Breast epithelium (tissue), 4 donors: ENCODE data around the gene PFKFB3. TPM values are rescaled to one million over a fixed set of nuclear protein-coding genes. Genes with fewer than 3 reads are reported as not detected.
A peak's percentile ranks its signal among the peaks of the same experiment; 100 is the strongest.

Experiments
- DNase-seq, 2 donors: peaks; one replicate each; pipeline ENCODE4 v3.0.0-alpha.2; 2019; ENCODE audit warnings: low spot score in 2 of 2
- H3K27ac ChIP-seq, 2 donors: fragments of 200-600 bp; sonication (generic) in 1 of 2; one replicate each; pipeline ENCODE4 v1.5.1; 2016 to 2019; ENCODE audit warnings: mild to moderate bottlenecking in 1 of 2
- H3K27me3 ChIP-seq, 2 donors: fragments of 200-600 bp; sonication (generic) in 1 of 2; one replicate each; pipeline versions ENCODE4 v1.5.1 to v1.6.0; 2017 to 2019; ENCODE audit warnings: control low read depth in 1 of 2, mild to moderate bottlenecking in 1 of 2
- H3K36me3 ChIP-seq: fragments of 200-600 bp; one replicate; pipeline ENCODE4 v1.5.1; 2019
- H3K4me1 ChIP-seq, 2 donors: fragments of 200-600 bp; sonication (generic); one replicate each; pipeline ENCODE4 v1.5.1; 2016 to 2019; ENCODE audit warnings: control low read depth in 1 of 2
- H3K4me3 ChIP-seq, 3 donors: fragments of 200-600 bp; sonication (generic); 1 replicate in 2 of 3; 2 replicates in 1 of 3; pipeline ENCODE4 v1.5.1; 2016 to 2019; ENCODE audit warnings: mild to moderate bottlenecking in 3 of 3, moderate library complexity in 2 of 3
- H3K9me3 ChIP-seq, 2 donors: fragments of 200-600 bp; sonication (generic) in 1 of 2; one replicate each; pipeline ENCODE4 v1.5.1; 2016 to 2019; ENCODE audit warnings: control low read depth in 1 of 2
- CTCF ChIP-seq, 3 donors: fragments of 450-650 bp; IDR thresholded peaks; one replicate each; pipeline ENCODE4 v1.5.1; 2016 to 2017; ENCODE audit warnings: antibody characterized with exemption in 3 of 3, mild to moderate bottlenecking in 3 of 3, moderate library complexity in 3 of 3
- POLR2A ChIP-seq: fragments of 450-650 bp; IDR thresholded peaks from one replicate; pipeline ENCODE4 v1.6.1; 2016; ENCODE audit warnings: antibody characterized with exemption, mild to moderate bottlenecking, moderate library complexity
- POLR2AphosphoS5 ChIP-seq, 3 donors: sonication (generic); formaldehyde crosslinking; IDR thresholded peaks; one replicate each; pipeline ENCODE4 v1.6.1; 2017; ENCODE audit warnings: antibody characterized with exemption in 3 of 3
- intact Hi-C: fragments of 100-400 bp; cut with DNase I; formaldehyde crosslinking; loops from one replicate; pipeline ENCODE4 v1.15.1; 2023; ENCODE audit warnings: low total_unique reads
- total RNA-seq, 3 donors: library from RNA; depleted of rRNA; stranded (reverse); fragments of >200 nt; gene quantifications; one replicate each; pipeline ENCODE4 v1.1.0, GENCODE V29; 2016

Gene PFKFB3
- total RNA-seq, 3 donors from 2014 or later: 94.8 to 240 (median 144) TPM

DNA sequence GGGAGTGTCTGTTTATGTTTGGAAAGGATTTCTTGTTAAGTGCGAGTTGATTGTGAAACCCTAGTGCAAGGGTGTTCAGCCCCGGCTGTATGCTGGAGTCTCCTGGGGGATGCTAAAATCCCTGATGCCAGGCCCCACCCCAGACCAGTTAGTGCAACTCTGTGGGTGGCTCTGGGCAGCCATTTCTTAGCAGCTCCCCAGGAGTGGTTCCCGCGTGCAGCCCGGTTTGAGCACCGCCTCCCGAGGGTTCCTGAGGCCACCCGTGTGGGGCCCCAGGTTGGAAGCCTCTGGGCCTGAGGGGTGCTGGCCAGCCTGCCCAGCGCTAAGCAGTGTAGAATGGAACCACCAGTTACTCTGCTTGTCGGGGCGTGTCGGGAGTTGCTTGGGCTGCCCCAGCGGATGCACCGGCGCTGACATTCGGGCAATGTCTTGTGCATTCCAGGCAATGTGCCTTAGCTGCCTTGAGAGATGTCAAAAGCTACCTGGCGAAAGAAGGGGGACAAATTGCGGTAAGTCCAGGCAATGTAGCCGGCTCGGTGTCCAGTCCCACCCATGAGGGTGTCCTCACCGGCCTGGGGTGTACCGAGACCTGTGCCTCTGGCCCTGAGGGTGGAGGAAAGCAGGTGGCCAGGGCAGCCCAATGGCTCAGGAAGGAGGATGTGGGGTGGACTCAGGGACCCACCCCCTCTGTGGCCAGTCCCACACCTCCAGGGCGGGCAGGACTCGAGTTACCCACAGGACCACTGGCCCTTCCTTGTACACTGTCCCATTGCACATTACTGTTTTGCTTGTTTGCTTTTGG, 13.2 kb downstream of the PFKFB3 start:
- intact Hi-C loops: loop anchor here (10.0 kb wide), 1 partner anchor 101 kb away; no protein-coding TSS in a partner anchor
- Histone ChIP-seq H3K9me3 (no peaks in the 10 kb centered on the region), H3K27ac (no peak overlapping the region), H3K4me3 (no peak overlapping the region), H3K4me1 (peaks cover 4 to 5% of the 10 kb centered on the region in 2 donors), H3K27me3 (no peaks in the 10 kb centered on the region), H3K36me3 (peaks cover 6% of the 10 kb centered on the region)
- DNase-seq: no peak
- TF ChIP-seq POLR2AphosphoS5 (IDR thresholded peaks at IDR 0.05): no peak
- no peak for TF ChIP-seq CTCF (IDR thresholded peaks at IDR 0.05)
- no peak for TF ChIP-seq POLR2A

DNA sequence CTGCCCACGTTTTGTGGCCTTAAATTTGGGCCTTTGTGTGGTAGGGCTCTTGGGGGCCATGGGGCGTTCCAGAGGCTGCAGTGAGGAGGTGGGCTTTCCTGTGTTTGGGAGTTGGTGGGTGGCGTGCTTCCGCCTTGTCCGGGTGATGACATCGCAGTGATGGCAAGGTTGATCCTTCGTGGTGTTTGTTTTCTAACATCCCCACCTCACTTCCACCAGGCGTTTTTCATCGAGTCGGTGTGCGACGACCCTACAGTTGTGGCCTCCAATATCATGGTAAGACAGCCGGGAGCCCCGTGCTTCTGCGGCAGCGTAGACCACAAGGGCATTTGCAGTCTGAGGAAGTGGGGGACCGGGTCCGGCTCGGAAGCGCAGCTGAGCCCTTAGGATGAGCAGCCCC, 14.2 kb downstream of the PFKFB3 start:
- Histone ChIP-seq H3K4me1 (peaks cover under 1% of the 10 kb centered on the region in 2 donors), H3K36me3 (peaks cover 9% of the 10 kb centered on the region), H3K9me3 (no peaks in the 10 kb centered on the region), H3K4me3 (no peak overlapping the region), H3K27me3 (no peaks in the 10 kb centered on the region), H3K27ac (no peak overlapping the region)
- intact Hi-C loops: loop anchor here (10.0 kb wide), 1 partner anchor 102 kb away; no protein-coding TSS in a partner anchor
- DNase-seq: no peak
- no peak for TF ChIP-seq CTCF (IDR thresholded peaks at IDR 0.05)
- TF ChIP-seq POLR2AphosphoS5 (IDR thresholded peaks at IDR 0.05): no peak
- TF ChIP-seq POLR2A: no peak

- Histone ChIP-seq H3K27ac (no peak overlapping the region), H3K4me1 (no peaks in the 10 kb centered on the region), H3K36me3 (peaks cover 9% of the 10 kb centered on the region), H3K27me3 (no peaks in the 10 kb centered on the region), H3K9me3 (no peaks in the 10 kb centered on the region), H3K4me3 (no peak overlapping the region)
- DNase-seq: no peak
- TF ChIP-seq POLR2A (no peak), CTCF (IDR thresholded peaks at IDR 0.05) (no peak), POLR2AphosphoS5 (IDR thresholded peaks at IDR 0.05) (no peak)
- intact Hi-C loops: loop anchor here (10.0 kb wide), 1 partner anchor 103 kb away; no protein-coding TSS in a partner anchor
Measured at GRCh38 chr10:6217611-6218010, 14.9 kb downstream of the PFKFB3 start.

DNA sequence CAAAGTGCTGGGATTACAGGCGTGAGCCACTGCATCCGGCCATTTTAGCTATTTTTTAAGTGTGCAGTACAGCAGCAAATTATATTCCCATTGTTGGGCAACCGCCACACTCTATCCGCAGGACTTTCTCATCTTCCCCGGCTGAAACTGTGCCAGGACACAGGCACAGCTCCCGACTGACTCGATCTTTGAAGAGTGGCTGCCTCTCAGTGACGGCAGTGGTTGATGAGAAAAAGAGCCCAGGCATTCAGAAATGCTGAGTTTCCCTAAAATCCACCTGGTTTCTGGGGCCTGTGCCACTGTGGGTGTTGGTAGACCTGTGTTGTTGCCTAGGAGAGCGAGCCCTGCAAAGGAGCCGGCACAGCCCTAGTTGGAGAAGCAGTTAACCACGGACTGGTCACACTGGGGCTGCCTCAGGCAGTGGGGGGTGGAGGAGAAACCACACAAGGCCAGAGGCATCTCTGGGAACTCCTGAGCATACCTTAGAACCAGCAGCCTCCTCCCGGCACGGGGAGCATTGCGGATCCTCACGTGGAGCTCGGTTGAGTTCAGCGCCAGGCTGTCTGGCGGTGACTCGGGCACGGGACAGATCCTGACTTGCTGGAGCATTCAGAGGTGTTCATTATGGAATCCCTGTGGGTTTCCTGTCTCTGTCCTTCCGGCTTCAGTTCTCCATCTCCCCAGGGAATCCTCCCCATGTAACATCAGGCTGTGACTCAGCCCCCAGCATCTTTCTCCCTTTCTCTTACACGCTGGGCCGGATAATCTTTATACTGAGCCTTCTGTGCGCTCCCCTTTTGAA, 16.2 kb downstream of the PFKFB3 start:
- DNase-seq: peak in 1 of 2 donors; percentile 83
- H3K4me1 ChIP-seq: no peaks in the 10 kb centered on the region
- no peaks in the 10 kb centered on the region for H3K27me3 ChIP-seq
- peaks cover 9% of the 10 kb centered on the region for H3K36me3 ChIP-seq
- H3K9me3 ChIP-seq: no peaks in the 10 kb centered on the region
- no peak overlapping the region for H3K4me3 ChIP-seq
- intact Hi-C loops: loop anchor here (10.0 kb wide), 1 partner anchor 104 kb away; no protein-coding TSS in a partner anchor
- H3K27ac ChIP-seq: peak overlapping the region; percentile 48 to 71
- TF ChIP-seq CTCF (IDR thresholded peaks at IDR 0.05) (no peak), POLR2AphosphoS5 (IDR thresholded peaks at IDR 0.05) (no peak), POLR2A (no peak)
